Effector CD4-positive, alpha-beta T cell (primary cell): Measurements from ENCODE around the gene FBLN2.

Experiments
- DNase-seq: peaks from one replicate; pipeline ENCODE4 v3.0.0-alpha.2; 2020

The FBLN2 gene

DNA sequence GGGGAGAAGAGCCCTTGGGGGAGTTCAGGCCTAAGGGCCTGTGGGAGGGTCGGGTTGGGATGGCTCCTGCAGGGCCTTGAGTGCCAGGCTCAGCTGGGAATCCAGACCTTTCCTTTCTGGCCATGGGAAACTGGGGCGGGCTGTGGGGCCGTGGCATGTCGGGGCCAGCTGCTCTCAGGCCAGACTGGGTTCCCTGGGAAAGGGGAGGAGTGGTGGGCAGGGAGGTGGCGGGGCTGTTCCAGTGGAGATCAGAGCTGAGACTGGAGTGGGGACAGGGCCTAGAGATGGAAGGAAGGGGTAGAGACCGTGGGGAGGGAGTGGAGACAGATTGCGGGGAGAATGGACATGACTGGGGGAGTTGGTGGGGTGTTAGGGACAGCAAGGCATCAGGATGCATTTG lies 20.3 kb downstream of the FBLN2 start:
- DNase-seq = no peak

DNA sequence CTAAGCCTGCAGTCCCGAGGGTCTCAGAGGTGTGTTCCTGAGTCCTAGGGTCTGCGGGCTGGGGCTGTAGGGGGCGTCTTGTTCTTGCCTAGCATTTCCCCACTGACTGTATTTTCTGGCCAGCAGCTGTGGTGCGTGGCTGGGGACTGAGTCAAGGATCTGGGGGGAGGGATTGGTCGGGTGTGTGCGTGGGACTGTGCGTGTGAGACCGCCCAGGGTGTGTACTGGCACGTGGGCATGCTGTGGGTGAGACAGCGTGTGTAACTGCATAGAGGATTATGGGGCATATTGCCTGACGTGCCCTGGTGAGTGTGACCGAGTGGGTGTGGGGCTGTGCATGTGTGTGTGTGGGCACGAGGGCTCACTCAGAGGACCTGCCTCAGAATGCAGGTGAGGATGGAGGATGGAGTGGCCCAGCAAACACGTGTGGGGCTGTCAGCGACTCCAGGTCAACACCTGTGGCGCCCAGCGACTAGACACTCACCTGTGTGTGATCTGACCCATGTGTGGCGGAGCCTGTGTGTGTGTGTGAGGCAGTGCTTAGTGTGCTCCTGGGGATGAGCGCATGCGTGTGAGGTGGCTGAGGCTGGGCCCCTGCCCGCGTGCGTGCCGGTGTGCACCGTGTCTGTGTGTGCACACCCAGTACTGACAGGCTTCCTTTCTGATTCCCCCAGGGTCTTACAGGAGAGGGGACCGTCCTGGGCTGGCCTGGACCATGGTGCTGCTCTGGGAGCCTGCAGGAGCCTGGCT lies 20.9 kb downstream of the FBLN2 start:
- no peak for DNase-seq

DNA sequence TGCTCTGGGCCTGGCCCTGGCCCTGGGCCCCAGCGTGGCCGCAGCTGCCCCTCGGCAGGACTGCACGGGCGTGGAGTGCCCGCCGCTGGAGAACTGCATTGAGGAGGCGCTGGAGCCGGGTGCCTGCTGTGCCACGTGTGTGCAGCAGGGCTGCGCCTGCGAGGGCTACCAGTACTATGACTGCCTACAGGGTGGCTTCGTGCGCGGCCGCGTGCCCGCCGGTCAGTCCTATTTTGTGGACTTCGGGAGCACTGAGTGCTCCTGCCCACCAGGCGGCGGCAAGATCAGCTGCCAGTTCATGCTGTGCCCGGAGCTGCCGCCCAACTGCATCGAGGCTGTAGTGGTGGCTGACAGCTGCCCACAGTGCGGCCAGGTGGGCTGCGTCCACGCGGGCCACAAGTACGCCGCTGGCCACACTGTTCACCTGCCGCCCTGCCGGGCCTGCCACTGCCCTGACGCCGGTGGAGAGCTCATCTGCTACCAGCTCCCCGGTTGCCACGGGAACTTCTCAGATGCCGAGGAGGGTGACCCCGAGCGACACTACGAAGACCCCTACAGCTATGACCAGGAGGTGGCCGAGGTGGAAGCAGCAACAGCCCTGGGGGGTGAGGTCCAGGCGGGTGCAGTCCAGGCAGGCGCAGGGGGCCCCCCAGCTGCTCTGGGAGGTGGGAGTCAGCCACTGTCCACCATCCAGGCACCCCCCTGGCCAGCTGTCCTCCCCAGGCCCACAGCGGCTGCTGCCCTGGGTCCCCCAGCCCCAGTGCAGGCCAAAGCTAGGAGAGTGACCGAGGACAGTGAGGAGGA lies 21.7 kb downstream of the FBLN2 start:
- no peak for DNase-seq

DNA sequence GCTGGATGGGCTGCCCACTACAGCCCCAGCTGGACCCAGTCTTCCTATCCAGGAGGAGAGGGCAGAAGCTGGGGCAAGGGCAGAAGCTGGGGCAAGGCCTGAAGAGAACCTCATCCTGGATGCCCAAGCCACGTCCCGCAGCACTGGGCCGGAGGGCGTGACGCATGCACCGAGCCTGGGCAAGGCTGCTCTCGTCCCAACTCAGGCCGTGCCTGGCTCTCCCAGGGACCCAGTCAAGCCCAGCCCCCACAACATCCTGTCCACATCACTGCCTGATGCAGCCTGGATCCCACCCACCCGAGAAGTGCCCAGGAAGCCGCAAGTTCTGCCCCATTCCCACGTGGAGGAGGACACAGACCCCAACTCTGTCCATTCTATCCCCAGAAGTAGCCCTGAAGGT lies 22.3 kb downstream of the FBLN2 start:
- DNase-seq = no peak

DNA sequence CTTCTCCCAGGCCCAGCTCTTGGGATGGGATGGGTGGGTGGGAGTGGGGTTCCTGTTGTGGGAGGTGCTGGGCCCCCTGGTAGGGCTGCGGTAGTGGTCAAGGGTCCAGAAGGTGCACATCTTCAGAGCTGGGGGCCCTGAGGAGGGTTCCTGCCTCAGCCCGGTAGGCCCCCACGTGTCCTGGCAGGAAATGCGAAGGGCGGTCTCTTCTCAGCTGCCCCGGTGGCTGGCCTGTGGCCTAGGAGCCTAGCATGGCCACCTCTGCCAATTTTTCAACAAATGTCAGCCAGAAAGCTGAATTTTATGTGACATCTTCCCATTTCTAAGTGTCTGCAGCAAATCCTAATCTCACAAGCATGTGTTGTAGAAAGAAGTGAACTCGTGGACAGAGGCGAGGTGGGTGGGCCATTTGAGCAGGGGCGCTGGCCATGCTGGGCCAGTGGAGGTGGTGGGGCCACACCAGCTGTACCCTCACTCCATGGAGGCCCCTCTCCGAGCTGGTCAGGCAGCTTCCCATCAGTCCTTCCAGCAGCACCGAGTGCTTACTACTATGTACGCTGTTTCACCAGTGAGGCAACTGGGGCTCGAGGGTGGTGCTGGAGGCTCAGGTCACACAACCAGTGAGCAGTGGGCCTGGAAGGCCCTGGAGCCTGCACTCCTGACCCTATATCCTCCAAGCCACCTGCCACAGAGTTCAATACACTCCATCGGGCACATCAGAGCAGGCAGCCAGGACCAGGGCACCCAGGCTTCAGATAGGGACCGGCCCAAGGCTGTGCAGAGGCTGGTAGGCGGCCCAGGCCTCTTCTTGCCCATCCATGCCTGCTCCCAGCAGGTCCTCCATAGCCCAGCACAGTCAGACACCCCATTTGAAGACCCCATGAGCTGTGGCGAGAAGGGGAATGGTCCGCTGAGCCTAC lies 23.2 kb downstream of the FBLN2 start:
- no peak for DNase-seq

DNA sequence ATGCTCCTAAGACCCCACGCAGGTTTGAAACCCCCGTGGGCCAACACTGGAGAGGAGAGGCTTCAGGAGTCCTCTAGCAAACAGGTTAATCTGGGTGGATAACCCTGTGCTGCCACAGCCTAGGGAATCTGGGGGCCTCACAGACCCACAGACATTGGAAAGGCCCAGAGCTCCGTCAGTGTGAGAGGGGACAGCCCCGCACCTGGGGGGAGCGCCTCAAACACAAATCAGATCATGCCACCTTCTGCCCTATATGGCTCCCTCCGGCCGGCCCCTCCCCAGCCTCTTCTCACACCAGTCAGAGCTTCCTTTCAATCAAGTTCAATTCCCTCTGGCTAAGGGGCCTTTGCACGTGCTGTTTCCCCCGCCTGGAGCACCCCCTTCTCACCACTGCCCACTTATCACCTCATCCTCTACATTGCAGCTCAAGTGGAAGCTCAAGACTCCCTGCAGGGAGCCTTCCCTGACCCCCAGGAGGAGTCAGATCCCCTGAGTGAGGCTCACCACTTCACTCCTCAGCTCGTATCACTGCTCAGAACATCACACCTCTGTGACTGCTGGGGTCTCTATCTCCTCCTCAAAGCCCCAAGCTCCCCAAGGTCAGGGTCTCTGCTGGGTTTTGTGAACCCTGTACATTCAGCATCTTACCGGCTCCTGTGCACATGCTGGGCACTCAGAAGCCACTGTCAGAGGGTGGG lies 24.1 kb downstream of the FBLN2 start:
- DNase-seq = no peak

DNA sequence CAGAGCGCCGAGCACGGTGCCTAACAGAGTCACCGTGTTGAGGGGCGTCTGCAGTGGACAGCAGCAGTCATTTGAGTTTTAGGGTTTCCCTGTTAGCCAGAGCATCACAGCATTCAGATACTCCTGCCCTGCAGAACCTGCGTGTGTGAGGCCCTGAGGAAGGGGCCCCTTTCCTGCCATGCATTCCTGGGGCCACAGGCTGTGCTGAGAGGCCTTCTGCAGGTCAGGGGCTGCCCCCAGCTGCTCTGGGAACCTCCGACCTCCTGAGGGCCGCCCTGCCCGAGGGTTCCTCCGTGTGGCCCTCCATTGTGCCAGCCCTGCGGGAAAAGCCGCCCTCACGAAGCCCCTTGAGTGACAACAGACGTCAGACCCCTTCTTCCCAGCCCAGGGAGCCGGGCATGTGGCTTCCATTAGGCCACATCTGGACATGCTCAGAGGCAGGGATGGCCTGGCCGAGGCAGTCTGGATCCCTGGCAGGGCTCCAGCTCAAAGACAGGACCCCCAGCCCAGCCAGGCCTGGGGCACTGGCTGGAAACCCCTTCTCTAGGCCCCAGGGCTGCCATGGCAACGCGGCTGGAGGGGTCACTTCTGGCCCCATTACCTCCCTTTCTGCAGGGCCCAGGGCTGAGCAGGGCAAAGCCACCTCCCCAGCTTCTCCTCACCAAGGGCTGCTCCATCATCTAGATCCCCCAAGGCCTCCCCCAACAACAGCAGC lies 25.3 kb downstream of the FBLN2 start:
- no peak for DNase-seq

DNA sequence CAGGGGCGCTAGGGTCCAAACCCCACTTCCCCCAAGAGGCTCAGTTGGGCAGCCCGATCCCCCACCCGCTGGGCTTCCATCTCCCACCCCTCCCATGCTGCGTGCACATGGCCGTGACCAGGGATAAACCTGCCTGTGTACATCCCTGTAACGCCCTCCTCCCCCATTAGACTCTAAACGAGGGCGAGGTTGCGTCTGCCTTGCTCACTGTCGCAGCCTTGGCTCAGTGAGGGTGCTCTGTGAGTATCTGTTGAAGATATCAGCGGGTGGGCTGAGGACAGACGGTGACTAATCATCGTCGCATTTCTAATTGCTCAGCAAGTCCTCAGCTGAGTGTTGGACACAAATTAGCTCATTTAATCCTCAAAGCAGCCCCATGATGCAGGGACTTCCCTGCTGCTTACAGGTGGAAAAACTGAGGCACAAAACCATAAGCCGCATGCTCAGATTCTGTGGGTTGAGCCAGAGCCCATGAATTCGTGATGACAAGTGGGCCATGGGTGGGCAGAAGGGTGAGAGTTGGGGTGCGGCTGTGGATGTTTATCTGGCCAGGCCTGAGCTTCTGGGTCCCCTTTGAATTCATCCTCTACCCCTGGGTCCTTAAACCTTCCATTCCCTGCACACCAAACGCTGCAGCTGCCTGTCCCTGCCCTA lies 26.0 kb downstream of the FBLN2 start:
- no peak for DNase-seq

DNA sequence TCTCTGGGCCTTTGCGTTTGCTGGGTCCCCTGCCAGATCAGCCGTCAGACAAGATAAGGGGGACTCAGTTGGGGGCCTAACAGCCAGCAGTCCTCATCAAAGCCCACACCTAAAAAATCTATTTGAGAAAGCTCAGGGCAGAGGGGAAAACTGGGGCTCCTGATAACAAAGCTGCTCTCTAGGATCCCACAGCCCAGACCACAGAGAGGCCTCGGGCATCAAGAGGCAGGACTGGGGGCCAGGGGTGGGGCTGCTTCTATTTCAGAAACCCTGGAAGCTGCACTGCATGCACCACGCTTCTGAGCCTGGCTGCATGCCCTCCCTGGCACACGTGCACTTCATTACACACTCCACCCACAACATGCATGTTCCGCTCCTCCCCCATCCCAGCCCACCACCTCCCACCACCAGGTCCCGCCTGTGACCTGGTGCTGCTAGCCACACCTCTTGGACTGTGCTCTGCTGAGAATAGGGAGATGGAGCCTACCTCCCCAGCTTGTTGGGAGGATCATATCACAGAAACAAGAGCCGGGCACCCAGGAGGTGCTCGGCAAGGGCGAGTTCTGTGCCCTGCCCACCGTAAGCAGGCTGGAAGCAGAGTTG lies 26.6 kb downstream of the FBLN2 start:
- DNase-seq = no peak

DNA sequence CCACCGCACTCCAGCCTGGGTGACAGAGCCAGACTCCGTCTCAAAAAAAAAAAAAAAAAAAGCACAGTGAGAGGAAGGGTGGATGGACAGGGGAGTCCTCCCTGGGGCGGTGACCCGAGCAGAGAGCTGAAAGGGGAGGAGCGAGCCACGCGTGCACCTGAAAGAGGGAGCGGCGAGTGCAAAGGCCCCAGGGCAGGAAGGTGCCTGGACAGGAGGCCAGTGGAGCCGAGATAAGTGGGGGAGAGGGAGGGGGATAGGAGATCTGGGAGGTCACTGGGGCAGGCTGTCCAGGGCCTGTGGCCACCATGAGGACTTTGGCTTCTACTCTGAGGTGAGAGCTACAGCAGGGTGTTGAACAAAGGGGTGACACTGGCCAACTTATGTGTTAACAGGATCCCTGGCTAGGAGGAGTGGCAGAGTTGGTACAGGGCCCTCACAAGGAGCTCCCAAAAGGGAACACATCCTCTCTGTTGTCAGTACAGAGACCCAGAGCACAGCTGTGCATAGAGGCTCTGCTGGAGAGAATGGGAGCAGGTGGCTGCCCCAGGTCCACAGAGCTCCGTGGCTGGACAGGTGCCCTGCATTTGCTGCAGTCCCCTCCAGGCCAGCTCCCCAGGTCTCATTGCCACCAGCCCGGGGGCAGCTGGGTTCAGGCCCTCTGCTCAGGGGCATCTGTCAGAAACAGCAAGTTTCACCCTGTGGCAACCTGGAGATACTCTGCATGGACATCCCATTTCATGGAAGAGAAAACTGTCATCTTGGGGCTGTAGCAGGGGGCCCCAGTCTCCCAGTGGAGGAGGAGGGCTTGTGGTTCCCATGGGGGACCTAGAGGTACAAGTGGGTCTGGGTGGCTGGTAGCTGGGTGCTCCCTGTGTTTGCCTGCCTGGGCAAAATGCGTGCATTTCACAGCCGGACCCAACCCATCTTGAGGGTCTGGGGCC lies 28.5 kb downstream of the FBLN2 start:
- no peak for DNase-seq

DNA sequence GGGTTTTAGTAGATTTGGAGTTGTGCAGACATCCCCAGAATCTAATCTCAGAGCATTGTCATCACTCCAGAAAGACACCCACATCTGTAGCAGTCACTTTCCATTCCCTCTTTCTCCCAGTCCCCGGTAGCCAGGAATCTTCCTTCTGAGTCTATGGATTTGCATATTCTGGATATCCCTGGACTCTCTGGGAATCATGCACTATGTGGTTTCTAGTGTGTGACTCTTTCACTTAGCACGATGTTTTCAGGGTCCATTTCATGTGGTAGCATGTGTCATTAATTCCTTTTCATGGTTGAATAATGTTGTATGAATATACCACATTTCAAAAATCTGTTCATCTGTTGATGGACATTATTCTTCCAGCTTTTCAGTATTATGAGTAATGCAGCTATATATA lies 29.3 kb downstream of the FBLN2 start:
- DNase-seq = no peak

DNA sequence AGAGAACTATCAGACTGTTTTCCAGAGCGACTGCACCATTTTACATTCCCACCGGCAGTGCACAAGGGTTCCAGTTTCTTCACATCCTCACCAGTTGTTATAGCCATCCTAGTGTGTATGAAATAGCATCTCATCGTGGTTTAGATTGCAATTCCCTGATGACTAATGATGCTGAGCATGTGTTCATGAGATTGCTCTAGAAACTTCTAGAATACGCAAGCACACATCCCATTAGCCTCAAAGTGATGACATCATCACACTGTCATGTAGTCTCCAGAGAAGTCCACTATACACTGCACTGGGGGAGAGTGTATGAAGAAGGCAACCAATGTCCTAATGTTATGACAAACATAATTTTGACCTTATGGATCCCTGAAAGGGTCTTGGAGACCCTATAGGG lies 30.1 kb downstream of the FBLN2 start:
- DNase-seq = no peak

DNA sequence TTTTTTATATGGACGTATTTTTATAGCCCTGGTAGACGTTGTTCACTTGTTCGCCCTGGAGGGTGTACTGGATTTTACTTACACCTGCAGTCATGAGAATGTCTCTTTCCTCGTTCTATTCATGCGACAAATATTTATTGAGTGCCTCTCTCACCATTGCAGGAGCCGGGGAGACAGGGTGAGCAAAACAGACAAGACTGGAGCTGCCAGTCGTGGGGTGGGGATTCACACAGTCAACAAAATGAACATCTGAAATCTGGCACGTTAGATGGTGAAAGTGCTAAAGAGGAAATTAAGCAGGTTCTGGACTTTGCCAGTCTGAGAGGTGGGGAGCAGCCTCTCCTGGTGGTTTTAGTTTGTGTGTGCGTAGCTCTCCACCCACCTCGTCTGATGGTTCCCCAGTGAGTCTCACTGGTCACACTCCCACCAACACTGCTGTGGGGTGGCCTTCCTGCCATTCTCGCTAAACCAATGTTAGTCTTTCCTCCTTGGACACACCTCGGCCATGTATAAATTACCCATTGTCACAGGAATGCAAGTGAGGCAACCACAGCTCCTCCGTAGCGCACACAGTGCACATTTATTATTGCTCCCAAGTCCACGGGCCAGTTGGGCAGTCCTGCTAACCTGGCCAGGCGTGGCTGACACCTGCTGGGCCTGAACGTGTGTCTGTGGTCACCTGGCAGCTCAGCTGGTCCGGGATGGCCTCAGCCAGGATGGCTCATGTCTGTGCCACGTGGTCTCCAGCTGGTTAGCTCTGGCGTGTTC lies 31.5 kb downstream of the FBLN2 start:
- DNase-seq = no peak

DNA sequence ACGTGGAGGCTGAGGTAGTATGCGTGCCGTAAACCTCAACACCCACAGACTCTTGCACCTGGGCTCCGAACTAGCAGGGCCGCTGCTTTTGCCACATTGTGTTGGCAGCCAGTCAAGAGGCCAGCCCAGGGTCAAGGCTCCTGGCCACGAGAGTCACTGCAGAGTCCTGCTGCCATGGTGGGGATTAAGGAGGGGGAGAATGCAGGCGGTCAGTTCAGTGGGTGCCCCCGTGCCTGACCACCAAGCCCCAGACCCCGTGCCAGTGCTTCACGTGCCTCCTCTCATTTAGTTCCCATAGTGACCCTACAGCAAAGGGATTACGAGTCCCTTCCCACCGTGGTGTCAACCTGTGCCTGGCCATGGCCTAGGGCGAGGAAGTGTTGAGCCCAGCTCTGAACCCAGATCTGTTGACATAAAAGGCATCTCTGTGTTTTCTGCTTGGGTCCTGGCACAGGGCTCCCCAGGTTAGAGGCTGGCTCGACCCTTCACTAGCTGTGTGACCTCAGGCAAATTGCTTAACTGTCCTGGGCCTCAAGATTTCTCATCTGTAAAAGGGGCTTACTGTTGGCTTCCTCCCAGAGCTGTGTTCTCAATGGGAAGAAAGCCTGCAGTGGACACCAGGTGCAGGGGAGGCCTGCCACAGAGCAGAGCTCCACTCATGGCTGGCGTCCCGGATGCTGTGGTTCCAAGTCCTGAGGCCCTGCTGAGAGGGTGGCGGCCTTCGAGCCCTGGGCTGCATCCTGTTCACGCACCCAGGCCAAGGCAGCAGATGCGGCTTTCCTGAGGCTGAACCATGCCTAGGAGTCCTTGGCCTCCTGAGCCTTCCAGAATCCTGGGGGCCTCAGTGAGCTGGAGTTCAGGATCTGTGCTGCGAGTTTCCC lies 32.8 kb downstream of the FBLN2 start:
- DNase-seq = no peak

DNA sequence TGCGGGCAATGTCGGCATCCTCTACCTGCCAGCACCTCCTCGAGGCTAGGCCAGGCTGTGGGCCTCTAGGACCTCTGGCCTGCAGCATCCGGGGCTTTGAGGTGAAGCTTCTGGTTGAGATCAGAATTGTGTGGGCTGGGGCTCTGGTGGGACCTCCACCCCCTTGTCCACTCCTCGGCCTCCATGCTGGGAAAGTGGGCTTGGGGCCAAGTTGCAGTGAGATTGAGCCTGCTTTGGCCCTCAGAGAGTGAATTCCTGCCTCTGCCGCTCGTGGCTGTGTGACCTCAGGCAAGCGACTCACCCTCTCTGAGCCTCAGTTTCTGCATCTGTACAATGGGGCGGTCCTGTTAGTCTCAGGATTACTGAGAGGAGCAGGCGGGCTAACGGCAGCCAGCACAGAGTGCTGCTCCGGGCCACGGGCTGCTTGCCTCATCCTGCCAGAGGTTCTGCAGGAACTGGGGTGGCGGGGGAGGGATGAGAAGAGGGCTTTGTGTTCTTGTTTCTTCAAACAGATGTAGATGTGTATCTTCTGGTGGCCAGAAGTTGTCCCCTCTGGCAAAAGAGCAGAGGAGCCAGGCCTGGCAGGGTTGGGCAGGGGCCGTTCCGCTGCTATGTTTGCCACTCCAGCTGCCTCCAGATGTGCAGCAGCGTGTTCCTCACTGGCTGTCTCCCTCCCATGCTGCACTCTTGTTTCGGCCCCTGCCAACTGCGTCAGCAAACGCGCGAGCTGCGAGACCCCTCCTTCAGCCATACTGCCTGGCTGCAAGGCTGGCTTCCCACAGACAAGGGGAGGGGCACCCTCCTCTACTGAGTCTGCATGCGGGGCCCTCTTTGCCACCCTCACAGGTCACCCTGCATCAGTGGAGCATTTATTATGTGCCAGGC lies 33.7 kb downstream of the FBLN2 start:
- DNase-seq = no peak

DNA sequence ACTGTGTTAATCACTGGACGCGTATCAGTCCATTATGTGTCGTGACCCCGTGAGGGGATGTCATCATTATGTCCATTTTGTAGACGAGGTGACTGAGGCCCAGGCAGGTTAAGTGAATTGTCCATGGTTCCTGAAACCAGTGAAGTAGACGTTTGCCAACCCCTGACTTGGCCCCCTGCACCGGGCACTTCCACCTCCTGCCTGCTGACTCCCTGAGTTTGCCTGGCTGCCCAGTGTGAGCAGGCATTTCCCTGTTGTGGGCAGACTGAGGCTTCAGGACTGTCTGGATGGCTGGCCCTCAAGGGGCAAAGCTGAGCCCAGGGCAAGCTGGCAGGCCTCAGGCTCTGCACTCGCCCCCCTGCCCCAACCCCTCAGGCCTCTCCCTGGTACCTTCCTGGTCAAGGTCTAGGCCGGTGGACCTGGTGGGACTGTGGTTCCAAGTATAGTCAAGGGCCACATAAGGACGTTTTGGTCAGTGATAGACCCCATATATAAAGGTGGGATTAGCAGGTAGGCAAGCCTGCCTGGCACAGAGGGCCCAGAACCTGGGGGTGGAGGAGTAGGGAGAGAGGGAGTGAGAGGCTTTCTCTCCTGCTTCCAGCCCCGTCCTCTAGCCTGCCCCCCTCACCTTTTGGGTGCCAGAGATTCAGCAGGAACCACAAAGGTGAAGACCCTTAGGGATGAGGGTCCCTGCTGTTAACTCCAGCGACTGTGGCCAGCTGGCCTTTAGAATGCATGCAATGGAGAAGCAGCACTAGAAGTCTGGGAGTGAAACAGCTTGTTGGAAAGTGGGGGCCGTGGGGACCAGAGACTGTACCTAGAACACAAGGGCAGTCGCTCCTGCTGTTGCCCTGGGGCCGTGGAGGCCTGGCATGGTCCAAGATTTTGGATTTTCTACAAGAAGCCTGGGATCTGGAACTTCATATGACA lies 34.6 kb downstream of the FBLN2 start:
- no peak for DNase-seq
